Nucleus accumbens (tissue), 56 donors: ENCODE measurements around the gene ZNF81.
"Not testable (repeated sequence)": the region's sequence is repeated elsewhere in the genome, so short reads cannot be mapped to it uniquely, and the experiment has no call there.

Experiments used
- DNase-seq, 56 donors: peaks; one replicate each; lab custom pipeline; 2025; lab: John Stamatoyannopoulos, UW

ZNF81 gene

DNA sequence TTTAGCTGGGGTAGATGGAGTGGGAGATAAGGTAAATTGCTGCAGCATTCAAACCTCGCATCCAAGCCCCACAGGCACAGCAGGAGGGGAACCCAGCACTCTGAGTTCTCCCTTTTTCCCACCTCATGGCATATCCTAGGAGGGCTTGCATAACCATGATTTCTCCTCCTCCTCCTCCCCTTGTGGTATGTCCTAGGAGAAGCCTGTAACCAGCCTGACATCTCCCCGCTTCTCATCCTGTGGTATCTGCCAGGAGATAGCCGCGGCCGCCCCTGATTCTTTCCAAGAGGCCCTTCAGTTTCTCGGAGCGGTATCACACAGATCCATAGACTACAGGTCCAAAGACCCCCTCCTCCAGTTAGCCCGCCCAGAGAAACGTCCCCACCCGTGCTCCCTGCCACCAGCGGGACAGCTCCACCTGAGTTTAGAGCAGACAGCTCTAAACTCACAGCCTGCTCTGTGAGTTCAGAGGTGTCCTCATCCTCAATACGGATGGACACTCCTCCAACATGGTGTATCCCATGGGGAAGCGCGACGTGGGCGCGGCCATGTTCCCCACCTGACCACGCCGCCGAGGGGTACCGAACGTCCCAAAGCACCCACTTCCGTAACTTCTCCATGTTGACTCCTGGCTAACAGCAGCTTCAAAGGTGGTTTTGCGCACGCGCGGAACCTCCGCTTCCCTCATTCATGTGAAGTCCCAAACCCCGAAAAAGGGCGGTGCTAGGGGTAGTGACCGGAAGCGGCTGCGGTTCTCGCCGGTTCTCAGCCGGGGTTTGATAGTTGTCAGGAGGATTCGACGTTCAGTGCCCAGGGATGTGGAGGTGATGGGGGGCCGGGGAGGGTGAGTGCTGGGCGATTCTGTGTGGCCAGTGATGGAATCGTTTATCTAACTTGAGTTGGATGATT lies at the start of gene ZNF81:
TSS of gene ZNF81 (plus strand) at position 739 of the 909 bp plus-strand sequence. CDS start 9,366 bp downstream, outside the sequence.
- DNase-seq: peak; percentile 14 to 96 (median 87)

DNA sequence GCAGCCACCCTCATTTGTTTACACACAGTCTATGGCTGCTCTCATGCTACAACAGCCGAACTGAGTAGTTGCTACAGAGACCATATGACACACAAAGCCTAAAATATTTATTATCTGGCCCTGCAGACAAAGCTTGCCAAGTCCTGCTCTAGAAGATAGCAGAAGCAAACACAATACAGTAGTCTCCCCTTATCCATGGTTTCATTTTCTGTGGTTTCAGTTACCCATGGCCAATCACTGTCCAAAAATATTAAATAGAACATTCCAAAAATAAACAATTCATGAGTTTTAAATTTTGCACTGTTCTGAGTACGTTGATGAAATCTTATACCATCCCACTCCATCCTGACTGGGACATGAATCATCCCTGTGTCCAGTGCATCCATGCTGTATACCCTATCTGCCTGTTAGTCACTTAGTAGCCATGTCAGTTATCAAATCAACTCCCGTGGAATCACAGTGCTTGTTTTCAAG lies 40.2 kb upstream of the ZNF81 start:
- no peak for DNase-seq

DNA sequence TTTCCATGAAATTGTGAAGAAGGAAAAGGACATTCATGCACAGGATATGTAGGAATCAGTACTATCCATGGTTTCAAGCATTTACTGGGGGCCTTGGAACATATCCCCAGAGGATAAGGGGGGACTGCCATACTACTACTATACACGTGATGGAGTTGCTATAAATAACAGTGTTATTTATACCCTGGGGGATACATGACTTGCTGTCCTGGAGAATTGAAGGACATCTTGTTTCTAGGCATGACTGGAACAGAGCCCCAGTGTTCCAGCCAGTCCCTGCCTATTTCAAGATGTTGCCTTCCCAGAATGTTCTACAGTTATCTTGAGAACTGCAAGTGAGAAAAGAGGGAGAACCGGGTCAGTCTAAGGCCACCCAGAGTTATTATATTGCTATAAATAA lies 39.6 kb upstream of the ZNF81 start:
- no peak for DNase-seq

DNA sequence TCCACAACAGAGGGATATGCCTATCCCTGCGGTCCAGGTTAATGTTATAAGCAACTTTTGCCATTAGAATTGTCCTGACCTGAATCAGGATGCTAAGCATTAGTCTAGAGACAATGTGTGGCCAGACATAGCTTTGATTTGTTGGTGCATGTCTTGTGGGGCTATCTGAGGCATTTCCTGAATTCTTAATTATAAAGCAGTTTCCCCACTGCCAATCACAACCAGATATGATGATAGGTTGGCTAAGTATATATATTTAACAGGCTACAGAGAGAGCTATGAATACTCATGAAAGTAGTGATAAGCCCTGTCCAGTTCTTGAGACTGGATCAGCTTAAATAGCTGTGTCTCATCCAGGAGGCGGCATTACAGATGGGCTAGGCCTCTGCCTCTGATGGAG lies 37.8 kb upstream of the ZNF81 start:
- DNase-seq: no peak

DNA sequence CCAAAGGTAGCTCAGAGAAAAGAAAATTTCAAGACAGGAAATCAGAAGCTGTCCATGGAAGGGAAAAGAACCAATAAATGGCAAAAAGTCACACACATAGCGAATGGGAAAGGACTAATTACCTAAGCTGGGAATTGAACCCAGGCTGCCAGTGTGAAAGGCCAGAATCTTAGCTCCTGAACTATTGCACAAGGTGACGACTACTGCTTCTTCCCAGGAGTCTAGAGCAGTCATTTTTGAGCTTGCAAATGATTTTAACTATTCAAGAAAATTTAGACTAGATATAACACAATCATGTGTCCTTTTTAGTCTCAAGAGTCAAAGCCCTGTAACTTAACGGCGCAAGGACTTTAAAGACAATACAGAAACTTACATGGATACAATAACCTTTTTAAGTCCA lies 34.1 kb upstream of the ZNF81 start:
- peak in 2 of 56 donors; percentile 1 for DNase-seq

DNA sequence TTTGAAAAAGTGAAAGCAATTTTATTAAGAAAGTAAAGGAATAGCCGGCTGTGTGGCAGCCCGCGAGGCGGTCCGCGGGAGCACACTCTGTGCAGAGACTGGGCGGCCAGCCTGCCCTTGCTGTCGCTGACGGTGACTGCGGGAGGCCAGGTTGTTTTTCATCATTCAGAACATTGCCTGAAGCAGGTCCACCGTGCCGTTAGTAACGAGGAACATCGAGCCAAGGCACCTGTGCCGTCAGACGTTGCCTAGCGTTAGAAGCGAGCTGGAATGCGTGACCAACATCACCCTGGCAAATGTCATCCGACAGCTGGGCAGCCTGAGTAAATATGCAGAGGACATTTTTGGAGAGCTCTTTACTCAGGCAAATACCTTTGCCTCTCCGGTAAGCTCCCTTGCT lies 33.6 kb upstream of the ZNF81 start:
- DNase-seq: not testable (repeated sequence)

DNA sequence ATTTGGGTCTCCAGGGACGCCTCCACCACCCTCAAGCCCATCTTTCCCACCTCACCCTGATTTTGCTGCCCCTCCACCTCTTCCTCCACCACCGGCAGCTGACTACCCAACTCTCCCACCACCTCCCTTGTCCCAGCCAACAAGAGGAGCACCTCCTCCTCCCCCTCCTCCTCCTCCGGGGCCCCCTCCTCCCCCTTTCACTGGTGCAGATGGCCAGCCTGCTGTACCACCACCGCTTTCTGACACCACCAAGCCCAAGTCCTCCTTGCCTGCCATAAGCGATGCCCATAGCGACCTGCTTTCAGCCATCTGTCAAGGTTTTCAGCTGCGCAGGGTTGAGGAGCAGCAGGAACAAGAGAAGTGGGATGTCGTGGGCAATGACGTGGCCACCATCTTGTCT lies 32.4 kb upstream of the ZNF81 start:
- no peak for DNase-seq

DNA sequence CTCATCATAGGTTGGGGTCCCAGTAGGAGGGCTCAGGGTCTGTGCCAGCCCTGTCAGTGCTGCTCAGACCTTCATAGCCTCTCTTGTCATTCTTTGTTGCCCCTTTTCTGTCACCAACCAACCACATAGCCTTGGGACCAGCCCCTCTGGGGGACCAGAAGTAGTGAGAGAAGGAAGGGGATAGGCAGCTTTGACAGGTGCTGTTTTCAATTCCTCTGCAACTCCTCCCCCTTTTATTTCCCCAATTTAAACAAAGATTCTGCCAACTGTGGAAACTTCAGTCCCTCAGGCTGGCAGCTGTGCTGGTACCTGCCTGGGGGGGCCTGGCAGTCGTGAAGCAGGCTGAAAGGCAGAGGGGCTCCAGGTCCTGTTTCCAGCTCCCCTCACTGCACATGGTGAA lies 30.9 kb upstream of the ZNF81 start:
- not testable (repeated sequence) for DNase-seq

DNA sequence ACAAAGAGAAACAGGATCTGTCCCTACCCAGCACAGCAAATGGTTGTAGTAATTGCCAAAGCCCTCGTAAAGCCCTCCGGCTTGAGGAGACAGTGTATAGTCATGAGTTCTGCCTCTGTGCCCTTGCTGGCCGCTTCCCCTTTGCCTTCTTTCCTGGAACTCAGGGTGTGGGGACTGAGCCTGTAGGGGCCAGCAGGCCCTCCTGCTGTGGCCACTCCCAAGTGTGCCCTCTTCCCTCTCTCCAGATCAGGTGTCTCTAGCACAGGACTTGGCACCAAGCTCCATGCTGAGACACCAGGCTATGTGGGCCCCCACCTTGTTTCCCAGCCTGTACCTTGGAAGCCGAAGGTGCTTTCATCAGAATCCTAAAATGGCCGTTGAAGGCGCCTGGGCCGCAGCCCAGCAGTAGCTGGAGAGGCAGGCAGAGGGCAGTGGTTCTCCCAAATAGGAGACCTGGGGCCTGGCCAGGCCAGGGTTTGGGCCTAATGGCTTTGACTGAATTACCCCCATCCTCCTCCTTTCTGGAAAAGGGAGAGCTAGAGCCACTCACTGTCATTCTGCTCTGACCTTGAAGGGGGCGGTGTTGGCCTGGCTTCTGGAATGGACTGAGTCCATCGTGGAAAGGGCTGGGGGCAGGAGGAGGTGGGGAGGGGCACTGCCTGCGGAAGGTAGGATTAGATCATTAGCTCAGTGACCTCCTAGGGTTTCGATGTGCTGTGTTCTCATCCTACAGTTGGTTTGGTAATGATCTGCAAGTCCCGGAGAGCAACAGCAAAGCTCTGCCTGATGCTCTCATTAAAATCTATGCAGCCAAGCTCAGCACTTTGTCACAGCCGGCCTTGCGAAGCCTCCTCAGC lies 30.1 kb upstream of the ZNF81 start:
- DNase-seq: not testable (repeated sequence)

DNA sequence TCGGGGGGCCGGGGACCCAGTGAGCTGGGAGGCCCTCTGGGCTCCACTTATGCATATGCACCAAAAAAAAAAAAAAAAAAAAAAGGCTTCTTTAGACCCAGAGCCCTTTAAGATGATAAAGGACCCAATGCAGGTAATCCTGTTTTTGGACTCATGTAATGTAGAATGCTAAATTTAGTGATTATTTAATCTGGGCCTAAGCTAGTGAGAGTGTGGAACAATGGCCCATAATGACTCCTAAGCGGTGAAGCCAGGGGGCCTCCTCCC lies 29.5 kb upstream of the ZNF81 start:
- not testable (repeated sequence) for DNase-seq

DNA sequence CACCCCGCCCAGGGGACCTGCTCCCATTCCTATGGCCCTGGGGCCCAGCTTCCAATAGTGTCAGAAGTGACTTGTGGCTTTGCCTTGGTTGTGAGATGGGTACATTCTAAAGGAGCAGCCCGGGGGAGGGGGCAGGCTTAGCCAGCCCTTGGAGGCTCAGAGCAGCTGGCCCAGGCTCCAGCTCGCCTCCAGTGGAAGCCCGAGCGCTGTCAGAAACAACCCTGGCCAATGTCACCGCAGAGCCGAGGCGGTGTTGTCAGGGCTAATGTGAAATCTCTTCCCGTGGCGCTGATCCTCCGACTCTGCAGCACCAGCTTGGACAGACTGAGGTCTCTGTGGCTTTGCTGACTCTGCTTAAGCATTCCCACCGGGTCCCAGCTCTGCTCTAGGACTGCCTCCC lies 29.2 kb upstream of the ZNF81 start:
- DNase-seq: no peak

DNA sequence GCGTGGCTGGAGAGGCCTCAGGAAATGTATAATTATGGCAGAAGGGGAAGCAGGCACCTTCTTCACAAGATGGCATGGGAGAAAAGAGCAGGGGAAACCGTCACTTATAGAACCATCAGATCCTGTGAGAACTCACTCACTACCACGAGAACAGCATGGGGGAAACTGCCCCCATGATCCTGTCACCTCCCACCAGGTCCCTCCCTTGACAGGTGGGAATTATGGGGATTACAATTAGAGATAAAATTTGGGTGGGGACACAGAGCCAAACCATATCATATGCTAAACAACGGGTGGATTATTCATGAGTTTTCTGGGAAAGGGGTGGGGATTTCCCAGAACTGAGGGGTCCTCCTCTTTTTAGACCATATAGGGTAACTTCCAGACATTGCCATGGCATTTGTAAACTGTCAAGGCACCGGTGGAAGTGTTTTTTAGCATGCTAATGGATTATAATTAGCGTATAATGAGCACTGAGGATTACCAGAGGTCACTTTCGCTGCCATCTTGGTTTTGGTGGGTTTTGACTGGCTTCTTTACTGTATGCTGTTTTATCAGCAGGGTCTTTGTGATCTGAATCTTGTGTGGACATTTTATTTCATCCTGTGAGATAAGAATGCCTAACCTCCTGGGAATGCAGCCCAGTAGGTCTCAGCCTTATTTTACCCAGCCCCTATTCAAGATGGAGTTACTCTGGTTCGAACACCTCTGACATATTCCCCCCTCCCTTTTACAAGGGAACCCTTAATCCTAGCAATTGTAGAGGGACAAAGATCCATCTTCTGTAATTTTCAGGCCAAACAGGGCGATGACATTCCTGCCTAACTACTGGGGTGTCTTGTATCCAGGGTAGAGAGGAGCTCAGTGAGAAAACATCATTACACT lies 27.6 kb upstream of the ZNF81 start:
- no peak for DNase-seq

DNA sequence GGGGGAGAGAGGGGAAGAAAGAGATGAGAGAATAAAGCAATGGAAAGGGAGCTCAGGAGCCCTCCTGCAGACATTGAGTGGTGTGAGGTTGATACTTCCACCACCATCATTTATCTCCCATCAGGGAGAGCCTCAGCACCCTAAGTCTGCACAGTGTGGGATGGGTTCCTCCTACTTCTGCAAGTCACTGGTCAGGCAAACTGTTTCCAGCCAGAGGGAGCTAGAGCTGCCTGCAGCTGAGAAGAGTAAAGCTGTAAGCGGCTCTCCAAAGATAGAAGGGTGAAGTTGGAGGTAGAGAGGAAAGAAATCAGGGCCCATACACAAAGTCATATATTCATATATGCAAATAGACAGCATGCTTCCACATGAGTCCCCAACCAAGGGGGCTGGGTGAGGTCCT lies 21.9 kb upstream of the ZNF81 start:
- no peak for DNase-seq

DNA sequence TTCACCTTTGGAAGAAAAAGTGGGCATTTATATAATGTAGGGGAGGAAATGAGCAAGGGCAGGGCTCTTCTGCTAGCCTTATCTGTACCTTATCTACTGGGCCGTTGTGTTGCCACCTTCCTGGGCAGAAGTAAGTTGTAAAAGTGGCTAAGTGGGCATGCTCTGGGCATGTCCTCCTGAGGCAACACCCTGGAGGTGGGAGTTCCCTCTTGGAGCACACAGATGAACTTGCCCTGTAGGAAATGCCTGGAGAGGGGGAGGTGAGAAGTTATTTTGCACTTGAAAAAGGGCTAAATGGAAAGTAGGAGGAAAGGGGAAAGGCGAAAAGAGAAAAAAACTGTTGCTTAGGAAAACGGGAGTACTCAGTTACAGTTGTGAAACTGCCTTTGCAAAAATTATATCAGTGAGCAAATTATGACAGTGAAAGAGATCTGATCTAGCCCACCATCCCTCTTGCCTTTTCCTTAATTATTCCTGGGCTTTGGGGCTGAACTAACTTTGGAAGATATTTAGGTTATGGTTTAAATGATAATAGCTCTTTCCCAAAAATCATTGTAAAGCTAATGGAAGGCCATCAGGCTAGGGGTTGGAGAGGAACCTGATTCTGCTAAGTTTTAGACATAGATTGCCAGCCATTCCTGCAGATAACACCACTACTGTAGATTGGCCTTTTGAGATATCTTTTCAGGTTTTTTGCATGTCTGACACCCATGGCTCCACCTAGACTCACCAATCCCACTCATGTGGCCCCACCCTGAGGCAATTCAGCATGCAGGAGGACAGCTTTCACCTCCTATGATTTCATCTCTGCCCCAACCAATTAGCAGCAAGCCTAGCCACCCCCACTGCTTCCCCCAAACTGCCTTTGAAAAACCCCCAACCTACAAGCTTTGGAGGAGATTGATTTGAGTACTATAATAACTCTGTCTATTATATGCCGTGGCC lies 20.5 kb upstream of the ZNF81 start:
- DNase-seq: no peak

DNA sequence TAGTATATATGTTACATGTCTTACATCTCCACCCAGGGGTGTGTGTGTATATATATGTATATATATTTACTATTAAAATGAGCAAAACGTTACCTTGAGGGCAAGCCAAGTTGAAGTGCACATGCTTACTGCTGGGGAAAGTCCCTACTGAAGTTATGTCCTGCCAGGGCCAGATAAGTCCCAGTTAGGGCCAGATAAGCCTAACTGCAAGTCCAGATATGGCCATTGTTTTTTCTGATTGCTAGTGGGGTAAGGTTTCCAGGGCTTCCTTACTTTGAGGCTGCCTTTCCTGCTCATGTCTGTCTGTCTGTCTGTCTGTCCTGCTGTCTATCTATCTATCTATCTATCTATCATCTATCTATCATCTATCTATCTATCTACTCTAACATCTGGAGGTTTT lies 19.3 kb upstream of the ZNF81 start:
- DNase-seq: no peak

DNA sequence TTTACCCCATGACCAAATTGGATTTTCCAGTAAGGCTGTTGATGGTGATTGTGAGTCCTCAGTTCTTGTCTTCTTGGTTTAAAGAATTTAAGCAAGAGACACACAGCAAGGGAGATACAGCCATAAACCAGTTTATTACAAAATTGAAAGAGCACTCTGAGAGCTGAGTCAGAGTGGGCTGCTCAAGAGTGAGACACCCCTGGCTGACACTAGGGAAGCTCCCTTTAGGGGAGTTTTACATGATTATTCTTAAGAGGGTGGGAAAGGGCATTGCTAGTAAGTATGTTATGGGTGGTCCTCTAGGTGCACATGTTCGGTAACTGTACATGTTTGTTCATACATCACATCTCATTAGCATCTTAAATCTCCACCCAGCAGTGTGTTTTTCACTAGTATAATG lies 18.8 kb upstream of the ZNF81 start:
- DNase-seq: no peak

DNA sequence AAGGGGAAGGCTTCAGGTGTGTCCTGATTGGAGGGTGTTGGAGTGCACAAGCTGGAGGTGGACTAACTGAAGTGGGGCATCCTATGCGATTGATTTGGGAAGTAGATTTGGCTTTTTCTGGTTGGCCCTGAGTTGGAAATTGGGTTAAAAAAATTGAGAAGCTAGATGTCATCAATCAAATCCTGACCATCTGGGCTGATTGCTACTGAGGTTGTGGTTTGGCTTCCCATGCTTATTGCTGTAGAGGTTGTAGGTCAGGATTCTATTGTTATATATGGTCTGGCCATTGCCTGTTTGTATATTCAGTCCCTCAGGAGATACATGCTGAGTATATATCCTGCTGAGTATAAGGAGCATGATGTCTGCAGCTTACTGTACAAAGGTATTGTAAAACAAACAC lies 7.7 kb upstream of the ZNF81 start:
- DNase-seq: no peak

DNA sequence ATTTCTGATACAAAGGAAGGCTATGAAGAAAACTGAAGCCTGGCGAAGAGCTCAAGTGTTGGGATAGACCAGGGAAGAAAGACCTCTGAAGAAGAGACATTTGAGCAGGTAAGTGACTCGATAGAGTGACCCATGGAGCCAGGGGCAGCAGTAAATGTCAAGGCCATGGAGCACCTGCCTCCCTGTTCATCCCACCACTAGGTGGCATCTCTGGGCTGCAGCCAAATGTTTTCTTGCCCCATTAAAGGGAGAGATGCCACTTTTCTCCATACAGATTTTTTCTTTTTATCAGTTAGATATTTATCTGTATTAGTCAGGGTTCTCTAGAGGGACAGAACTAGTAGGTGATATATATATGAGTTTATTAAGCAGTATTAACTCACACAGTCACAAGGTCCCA lies 4.9 kb upstream of the ZNF81 start:
- peak in 12 of 56 donors; percentile 1 to 27 (median 2) for DNase-seq

DNA sequence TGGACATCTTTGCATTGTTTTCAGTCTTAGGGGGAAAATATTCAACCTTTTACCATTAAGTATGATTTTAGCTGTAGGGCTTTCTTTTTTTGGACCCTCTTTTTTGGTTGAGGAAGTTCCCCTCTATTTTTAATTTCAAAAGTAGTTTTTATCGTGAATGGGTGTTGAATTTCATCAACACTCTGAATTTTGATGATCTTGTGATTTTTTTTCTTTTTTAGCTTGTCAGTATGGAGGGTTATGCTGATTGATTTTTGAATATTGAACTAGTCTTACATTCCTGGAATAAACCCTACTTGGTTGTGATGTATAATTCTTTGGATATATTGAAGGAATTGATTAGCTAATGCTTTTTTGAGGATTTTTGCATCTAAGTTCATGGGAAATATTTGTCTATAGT lies 1.7 kb downstream of the ZNF81 start:
- DNase-seq: no peak

DNA sequence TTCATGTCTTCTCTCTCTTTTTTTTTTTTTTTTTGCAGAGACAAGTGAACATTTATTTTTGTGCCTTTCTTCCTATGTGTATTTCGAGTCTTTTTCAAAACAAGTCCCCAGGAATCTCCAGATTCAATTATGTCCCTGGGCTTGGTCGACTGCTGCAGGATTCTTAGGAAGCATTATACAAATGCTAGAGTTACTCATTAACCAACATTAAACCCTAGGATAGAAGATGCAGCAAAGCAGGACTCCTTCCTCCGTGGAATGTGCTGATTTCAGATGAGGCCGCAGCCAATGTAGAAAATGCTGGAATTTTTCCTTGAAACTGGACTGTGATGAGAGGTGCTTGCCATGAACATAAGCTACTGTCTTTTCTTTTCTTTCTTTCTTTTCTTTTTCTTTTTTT lies 3.4 kb downstream of the ZNF81 start:
- no peak for DNase-seq
